ENCODE results near the gene PYGL. TPM values are rescaled to one million over a fixed set of nuclear protein-coding genes. Genes with fewer than 3 reads are reported as not detected.

The PYGL gene
- 60.2 and 66.4 TPM in 2 replicates for polyA plus RNA-seq (2012; rRNA removed)
- polyA plus RNA-seq (2012; cell fraction: cytosol; rRNA removed) = 62.8 and 70.4 TPM in 2 replicates
- 48.1 and 72.3 TPM in 2 replicates for polyA plus RNA-seq (2012; cell fraction: nucleus; rRNA removed)

DNA sequence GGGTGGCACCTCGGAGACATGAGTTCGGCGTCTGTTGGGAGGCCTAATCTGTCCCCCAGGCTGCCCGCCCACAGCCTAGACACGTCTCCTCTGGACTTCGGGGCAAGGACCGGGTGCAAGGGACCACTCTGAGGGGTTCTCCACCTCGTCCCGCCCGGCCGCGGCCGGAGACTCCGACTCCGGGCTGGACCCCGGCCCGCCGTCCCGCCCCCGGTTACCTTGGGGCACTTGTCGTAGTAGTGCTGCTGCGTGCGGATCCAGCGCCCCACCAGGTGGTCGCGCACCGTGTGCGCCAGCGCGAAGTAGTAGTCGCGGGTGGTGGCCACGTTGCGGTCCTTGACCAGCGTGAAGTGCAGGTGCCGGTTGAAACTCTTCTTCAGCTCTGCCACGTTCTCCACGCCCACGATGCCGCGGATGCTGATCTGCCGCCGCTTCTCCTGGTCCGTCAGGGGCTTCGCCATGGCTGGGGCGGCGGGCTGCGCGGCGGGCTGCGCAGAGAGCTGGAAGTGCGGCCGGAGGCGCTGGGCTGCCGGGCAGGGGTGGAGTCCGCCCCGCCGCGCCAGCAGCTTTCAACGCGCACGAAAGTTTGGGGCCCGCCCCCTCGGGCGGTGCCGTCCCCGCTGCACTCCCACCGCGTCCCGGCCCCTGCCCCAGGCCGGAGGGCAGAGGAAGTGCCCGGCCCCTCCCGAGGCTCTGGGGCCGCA lies at the start of gene PYGL:
PYGL (minus strand) TSS at position 541 of the 704 bp plus-strand sequence; CDS start at position 461, 80 bp downstream.
- Histone ChIP-seq H3F3A (replicated peaks; ENCODE audit: insufficient read depth) (peaks cover 12% of the 10 kb centered on the region), H3K4me1 (ENCODE audit: control insufficient read depth in 1 of 2, insufficient read depth in 2 of 2, low read depth in 1 of 2, low read length in 1 of 2) (peaks cover 0 to 10% of the 10 kb centered on the region in 2 experiments; a peak in 1 of 4 replicates), H3K36me3 (replicated peaks in 1 of 2; ENCODE audit: control insufficient read depth in 1 of 2, insufficient read depth in 2 of 2, low read length in 1 of 2) (no peaks in the 10 kb centered on the region), H3K9me3 (no peaks in the 10 kb centered on the region), H3K4me2 (peak within 1 kb of the TSS; percentile 77), H3K4me3 (ENCODE audit: low read depth in 2 of 2, low read length in 1 of 2) (peak within 1 kb of the TSS; percentile 74 to 79), H3K9me2 (no peaks in the 10 kb centered on the region), H3K79me2 (ENCODE audit: insufficient read depth) (no peaks in the 10 kb centered on the region), H4K20me1 (ENCODE audit: insufficient read depth) (no peaks in the 10 kb centered on the region), H3K27ac (ENCODE audit: low read depth in 2 of 2, low read length in 1 of 2) (peak within 1 kb of the TSS; percentile 16 to 63; a peak in 3 of 4 replicates), H3K9ac (peak within 1 kb of the TSS; percentile 77), H3K27me3 (ENCODE audit: insufficient read depth) (no peaks in the 10 kb centered on the region), H2AFZ (ENCODE audit: low read depth) (peak within 1 kb of the TSS; percentile 99)
- peak; percentile 84 for DNase-seq
- CTCF ChIA-PET = interaction anchor here (0.8 to 1.8 kb wide), 6 partner anchors 9 to 275 kb away, joined by 3 to 6 read pairs (median 4); no protein-coding TSS in a partner anchor
- 2% methylated on average over 9 of the region's 74 CpGs for WGBS (ENCODE audit: low lambda C conversion rate)
- TF ChIP-seq GABPA (IDR thresholded peaks at IDR 0.05; ENCODE audit: low read depth) (no peak), ELF1 (IDR thresholded peaks at IDR 0.05) (no peak), POLR2AphosphoS5 (IDR thresholded peaks at IDR 0.05; ENCODE audit: low read depth, low read length) (peak; percentile 57; the same call in 1 of the 2 replicates), EP300 (IDR thresholded peaks at IDR 0.05; ENCODE audit: borderline replicate concordance in 1 of 2, low read depth in 1 of 2, low read length in 1 of 2) (no peak), RXRA (IDR thresholded peaks at IDR 0.05; ENCODE audit: borderline replicate concordance, low read depth) (no peak), GATA2 (CRISPR knock-in tag; IDR thresholded peaks at IDR 0.05) (no peak), TEAD4 (IDR thresholded peaks at IDR 0.05; ENCODE audit: borderline replicate concordance, insufficient read depth) (no peak), TAF1 (IDR thresholded peaks at IDR 0.05; ENCODE audit: borderline replicate concordance, low read depth, low read length) (peak; percentile 67), NFIC (IDR thresholded peaks at IDR 0.05; ENCODE audit: borderline replicate concordance) (no peak), FOXJ3 (CRISPR knock-in tag; IDR thresholded peaks at IDR 0.05) (no peak), RCOR1 (IDR thresholded peaks at IDR 0.05; ENCODE audit: low read length) (no peak), EZH2phosphoT487 (IDR thresholded peaks at IDR 0.05; ENCODE audit: borderline replicate concordance, low read depth) (no peak), MXI1 (IDR thresholded peaks at IDR 0.05; ENCODE audit: low read depth, low read length) (no peak), NRF1 (IDR thresholded peaks at IDR 0.05; ENCODE audit: low read depth, low read length) (peak; percentile 79), RAD21 (IDR thresholded peaks at IDR 0.05; ENCODE audit: low read length) (no peak), MEF2A (IDR thresholded peaks at IDR 0.05; ENCODE audit: borderline replicate concordance, low read depth) (no peak), CHD2 (IDR thresholded peaks at IDR 0.05; ENCODE audit: low read length, partially characterized antibody) (no peak), FOSL2 (IDR thresholded peaks at IDR 0.05; ENCODE audit: borderline replicate concordance, low read depth) (no peak), RFX5 (IDR thresholded peaks at IDR 0.05; ENCODE audit: low read length) (no peak), FOXM1 (IDR thresholded peaks at IDR 0.05; ENCODE audit: low read depth) (no peak), YY1 (IDR thresholded peaks at IDR 0.05; ENCODE audit: low read depth) (peak; percentile 53; the same call in 1 of the 2 replicates)
- TF ChIP-seq, protein P1, sequence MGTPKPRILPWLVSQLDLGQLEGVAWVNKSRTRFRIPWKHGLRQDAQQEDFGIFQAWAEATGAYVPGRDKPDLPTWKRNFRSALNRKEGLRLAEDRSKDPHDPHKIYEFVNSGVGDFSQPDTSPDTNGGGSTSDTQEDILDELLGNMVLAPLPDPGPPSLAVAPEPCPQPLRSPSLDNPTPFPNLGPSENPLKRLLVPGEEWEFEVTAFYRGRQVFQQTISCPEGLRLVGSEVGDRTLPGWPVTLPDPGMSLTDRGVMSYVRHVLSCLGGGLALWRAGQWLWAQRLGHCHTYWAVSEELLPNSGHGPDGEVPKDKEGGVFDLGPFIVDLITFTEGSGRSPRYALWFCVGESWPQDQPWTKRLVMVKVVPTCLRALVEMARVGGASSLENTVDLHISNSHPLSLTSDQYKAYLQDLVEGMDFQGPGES (IDR thresholded peaks at IDR 0.05; ENCODE audit: low read depth, low read length) = no peak
- TF ChIP-seq, protein P2, sequence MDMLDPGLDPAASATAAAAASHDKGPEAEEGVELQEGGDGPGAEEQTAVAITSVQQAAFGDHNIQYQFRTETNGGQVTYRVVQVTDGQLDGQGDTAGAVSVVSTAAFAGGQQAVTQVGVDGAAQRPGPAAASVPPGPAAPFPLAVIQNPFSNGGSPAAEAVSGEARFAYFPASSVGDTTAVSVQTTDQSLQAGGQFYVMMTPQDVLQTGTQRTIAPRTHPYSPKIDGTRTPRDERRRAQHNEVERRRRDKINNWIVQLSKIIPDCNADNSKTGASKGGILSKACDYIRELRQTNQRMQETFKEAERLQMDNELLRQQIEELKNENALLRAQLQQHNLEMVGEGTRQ (IDR thresholded peaks at IDR 0.05; ENCODE audit: borderline replicate concordance, low read depth, low read length) = no peak
- TF ChIP-seq, protein P3, sequence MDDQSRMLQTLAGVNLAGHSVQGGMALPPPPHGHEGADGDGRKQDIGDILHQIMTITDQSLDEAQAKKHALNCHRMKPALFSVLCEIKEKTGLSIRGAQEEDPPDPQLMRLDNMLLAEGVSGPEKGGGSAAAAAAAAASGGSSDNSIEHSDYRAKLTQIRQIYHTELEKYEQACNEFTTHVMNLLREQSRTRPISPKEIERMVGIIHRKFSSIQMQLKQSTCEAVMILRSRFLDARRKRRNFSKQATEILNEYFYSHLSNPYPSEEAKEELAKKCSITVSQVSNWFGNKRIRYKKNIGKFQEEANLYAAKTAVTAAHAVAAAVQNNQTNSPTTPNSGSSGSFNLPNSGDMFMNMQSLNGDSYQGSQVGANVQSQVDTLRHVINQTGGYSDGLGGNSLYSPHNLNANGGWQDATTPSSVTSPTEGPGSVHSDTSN (IDR thresholded peaks at IDR 0.05) = no peak
- TF ChIP-seq, protein P4, sequence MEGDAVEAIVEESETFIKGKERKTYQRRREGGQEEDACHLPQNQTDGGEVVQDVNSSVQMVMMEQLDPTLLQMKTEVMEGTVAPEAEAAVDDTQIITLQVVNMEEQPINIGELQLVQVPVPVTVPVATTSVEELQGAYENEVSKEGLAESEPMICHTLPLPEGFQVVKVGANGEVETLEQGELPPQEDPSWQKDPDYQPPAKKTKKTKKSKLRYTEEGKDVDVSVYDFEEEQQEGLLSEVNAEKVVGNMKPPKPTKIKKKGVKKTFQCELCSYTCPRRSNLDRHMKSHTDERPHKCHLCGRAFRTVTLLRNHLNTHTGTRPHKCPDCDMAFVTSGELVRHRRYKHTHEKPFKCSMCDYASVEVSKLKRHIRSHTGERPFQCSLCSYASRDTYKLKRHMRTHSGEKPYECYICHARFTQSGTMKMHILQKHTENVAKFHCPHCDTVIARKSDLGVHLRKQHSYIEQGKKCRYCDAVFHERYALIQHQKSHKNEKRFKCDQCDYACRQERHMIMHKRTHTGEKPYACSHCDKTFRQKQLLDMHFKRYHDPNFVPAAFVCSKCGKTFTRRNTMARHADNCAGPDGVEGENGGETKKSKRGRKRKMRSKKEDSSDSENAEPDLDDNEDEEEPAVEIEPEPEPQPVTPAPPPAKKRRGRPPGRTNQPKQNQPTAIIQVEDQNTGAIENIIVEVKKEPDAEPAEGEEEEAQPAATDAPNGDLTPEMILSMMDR (IDR thresholded peaks at IDR 0.05) = no peak
- TF ChIP-seq, protein P5, sequence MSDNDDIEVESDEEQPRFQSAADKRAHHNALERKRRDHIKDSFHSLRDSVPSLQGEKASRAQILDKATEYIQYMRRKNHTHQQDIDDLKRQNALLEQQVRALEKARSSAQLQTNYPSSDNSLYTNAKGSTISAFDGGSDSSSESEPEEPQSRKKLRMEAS (IDR thresholded peaks at IDR 0.05; ENCODE audit: low read depth) = peak; percentile 80
- POLR2A ChIA-PET = no interaction called here

Measured in SK-N-SH (cell line).